ENCODE data around the gene C1orf210.

- TF ChIP-seq, protein P1, sequence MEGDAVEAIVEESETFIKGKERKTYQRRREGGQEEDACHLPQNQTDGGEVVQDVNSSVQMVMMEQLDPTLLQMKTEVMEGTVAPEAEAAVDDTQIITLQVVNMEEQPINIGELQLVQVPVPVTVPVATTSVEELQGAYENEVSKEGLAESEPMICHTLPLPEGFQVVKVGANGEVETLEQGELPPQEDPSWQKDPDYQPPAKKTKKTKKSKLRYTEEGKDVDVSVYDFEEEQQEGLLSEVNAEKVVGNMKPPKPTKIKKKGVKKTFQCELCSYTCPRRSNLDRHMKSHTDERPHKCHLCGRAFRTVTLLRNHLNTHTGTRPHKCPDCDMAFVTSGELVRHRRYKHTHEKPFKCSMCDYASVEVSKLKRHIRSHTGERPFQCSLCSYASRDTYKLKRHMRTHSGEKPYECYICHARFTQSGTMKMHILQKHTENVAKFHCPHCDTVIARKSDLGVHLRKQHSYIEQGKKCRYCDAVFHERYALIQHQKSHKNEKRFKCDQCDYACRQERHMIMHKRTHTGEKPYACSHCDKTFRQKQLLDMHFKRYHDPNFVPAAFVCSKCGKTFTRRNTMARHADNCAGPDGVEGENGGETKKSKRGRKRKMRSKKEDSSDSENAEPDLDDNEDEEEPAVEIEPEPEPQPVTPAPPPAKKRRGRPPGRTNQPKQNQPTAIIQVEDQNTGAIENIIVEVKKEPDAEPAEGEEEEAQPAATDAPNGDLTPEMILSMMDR (IDR thresholded peaks at IDR 0.05) = no peak
- TF ChIP-seq EZH2 (IDR thresholded peaks at IDR 0.05; ENCODE audit: borderline replicate concordance, insufficient read depth, low read depth, low read length, poor library complexity, severe bottlenecking) = no peak
Observed at GRCh38 chr1:43243299-43243698, 42.1 kb downstream of the C1orf210 start.
